ENCODE data around the gene GPR183. TPM values are rescaled to one million over a fixed set of nuclear protein-coding genes. Genes with fewer than 3 reads are reported as not detected.

Gene GPR183, protein sequence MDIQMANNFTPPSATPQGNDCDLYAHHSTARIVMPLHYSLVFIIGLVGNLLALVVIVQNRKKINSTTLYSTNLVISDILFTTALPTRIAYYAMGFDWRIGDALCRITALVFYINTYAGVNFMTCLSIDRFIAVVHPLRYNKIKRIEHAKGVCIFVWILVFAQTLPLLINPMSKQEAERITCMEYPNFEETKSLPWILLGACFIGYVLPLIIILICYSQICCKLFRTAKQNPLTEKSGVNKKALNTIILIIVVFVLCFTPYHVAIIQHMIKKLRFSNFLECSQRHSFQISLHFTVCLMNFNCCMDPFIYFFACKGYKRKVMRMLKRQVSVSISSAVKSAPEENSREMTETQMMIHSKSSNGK
- total RNA-seq, result 0.11 and 0.52 TPM in 2 replicates

DNA sequence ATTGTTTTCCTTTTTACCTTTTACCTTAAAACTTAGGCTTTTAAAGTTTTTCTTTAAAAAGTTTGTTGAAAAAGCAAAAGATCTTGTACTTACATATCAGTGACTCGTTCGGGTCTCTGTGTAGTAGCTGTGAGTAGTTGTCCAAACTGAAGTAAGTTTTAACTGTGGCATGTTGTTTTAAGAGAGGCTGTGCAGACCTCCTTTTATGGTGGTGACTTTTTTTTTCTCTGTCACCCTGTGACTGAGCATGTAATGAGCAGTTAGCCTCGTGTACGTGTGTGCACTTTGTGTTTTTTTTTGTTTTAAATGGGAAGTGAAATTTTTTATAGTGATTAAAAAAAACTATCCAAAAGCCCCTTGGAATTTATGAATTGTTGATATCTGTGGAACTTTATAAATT lies at the start of gene GPR183:
Gene GPR183, minus strand, starts transcription at position 153 of the 400 bp plus-strand sequence. CDS start 11,254 bp downstream, outside the sequence.

DNA sequence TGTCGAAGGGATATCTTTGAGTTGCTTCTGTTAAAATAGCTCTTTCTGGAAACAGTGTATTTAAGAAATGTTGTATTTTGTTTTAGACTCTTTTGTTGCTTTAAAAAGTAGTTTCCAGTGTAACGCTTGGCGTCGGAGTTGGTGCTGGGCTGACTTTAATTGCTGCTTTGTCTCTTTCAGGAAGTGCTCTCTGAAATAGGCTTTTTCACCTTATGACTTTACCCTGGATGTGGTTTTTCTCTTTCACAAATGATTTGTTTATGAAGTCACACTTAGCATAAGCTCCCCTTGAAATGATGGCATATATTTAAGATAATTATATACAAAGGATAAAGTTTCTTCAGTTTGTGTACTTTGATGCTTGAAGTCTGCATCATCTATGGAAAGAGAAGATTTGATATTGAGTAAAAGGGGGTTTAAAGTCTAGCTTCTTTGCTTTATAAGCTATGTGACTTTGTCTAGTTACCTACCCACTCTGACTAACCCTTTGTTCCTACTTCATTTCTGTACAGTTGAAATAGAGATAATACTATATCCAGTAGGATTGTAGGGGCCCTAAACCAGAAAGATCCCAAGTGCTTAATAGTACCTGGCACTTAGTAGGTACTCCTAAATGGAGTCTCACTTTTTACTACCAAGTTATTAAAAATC lies 48.9 kb downstream of the GPR183 start, which contains the start of gene GPR18:
Gene GPR18, minus strand, starts transcription at position 170 of the 651 bp plus-strand sequence. CDS start 2,507 bp downstream, outside the sequence.

Small RNA genes lying within 50 kb of the gene (small RNA-seq; reads per million reads assigned to genes)
- not detected for gene MIR623

Other genes with a start within 250 kb of the GPR183 start
- 41.8 and 48.2 TPM in 2 replicates for gene UBAC2, start 106.5 kb downstream of the GPR183 start, total RNA-seq
- not detected in 2 replicates for gene GPR18, start 49.0 kb downstream of the GPR183 start, total RNA-seq
- gene TM9SF2, start 194.1 kb upstream of the GPR183 start, total RNA-seq, result 178 and 183 TPM in 2 replicates

Data from articular chondrocyte of knee joint (primary cell).